ENCODE results near the gene SLC18B1.
"Not testable (repeated sequence)": the region's sequence is repeated elsewhere in the genome, so short reads cannot be mapped to it uniquely, and the experiment has no call there.

Gene SLC18B1

GRCh38 chr6:132798869-132799538 lies 567 bp upstream of the SLC18B1 start:
- DNase-seq: no peak

GRCh38 chr6:132795461-132795860 lies 3.0 kb downstream of the SLC18B1 start:
- no peak for DNase-seq

GRCh38 chr6:132792510-132792909 lies 5.9 kb downstream of the SLC18B1 start:
- no peak for DNase-seq

DNA sequence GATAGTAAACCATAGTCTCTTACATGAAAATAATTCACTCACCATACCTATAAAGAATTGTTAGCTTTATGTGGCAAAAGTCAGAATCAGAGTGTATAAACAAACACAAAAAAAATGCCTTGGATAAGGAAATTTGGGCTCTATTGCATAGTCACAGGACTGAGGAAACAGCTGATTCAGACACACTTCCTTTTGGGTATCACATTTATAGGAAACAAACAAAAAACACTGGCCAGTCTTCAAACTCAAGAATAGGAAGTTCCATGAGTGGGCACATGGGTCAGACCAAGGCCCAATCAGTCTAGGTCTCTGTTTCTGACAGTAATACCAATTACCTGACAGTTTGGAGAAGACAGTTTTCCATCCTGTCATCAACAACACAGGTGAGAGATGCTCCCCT lies 8.0 kb downstream of the SLC18B1 start:
- no peak for DNase-seq

DNA sequence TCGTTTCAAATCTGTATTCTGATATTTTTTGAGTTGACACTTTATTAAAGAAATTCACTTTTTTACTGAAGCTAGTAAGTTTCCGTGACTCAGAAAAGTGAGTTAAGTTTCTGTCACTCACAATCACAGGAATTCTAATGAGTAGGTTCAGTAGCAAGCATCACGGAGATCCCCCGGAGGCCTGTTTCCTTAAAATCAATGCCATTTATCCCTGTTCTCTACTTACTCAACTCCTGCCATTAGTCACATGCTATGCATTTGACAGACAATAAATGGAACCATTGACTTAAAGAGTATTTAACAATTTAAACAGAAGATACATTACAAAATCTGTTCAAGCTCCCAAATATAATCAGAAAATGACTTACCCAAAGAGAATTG lies 9.1 kb downstream of the SLC18B1 start:
- DNase-seq: no peak

DNA sequence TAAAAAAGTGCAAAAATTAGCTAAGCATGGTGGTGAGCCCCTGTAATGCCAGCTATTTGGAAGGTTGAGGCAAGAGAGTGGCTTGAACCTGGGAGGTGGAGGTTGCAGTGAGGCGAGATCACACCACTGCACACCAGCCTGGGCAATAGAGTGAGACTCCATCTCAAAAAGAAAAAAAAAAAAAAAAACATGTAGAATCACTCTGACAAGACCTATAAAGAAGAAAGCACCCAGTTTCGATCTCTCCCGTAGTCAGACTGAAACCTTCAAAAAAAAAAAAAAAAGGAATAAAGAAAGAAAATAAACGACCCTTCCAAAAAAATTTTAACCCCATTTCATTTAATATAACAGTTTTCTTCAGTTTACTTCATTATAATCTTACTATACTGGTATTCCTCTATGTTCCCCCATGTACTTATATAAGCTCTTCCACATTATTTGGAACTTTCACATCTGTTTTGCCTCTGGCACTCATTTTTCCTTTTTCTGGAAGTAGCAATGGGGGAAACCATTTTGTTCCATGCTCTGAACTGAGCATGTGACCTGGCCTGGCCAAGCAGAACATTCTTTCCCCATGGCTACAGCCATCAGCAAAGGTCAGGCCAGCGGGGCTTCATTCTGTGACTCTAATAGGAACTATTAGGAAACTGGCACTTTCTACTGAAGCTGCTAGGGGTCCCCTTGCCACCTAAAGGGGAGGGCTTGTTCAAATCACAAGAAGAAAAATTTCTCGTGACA lies 9.6 kb downstream of the SLC18B1 start:
- DNase-seq: no peak

- no peak for DNase-seq
These were observed 12.5 kb downstream of the SLC18B1 start for GRCh38 chr6:132785936-132786335.

DNA sequence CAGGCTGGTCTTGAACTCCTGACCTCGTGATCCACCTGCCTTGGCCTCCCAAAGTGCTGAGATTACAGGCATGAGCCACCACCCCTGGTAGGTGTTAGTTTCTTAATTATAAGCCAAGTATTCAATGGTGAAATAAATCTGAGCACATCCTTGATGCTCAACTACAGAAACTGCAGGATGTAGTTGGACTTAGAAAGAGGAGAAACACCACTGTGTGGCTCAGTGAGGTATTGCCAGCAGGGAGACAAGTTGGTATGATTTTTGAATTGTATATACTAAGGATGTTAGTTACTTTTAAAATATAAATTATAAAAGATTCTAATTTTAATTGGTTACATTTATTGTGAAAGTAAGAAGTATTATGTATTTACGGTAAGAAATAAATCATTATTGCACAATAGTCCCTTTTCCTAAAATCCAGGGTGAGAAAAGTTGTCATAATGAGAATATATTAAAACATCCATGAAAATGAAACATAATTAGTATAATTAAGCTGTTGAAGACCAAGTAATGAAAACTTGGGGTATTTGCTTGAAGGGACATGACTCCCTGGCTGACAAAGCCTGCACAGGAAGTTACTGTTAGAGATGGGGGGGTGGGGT lies 17.6 kb downstream of the SLC18B1 start:
- DNase-seq: no peak

GRCh38 chr6:132777881-132778280 lies 20.6 kb downstream of the SLC18B1 start:
- not testable (repeated sequence) for DNase-seq

DNA sequence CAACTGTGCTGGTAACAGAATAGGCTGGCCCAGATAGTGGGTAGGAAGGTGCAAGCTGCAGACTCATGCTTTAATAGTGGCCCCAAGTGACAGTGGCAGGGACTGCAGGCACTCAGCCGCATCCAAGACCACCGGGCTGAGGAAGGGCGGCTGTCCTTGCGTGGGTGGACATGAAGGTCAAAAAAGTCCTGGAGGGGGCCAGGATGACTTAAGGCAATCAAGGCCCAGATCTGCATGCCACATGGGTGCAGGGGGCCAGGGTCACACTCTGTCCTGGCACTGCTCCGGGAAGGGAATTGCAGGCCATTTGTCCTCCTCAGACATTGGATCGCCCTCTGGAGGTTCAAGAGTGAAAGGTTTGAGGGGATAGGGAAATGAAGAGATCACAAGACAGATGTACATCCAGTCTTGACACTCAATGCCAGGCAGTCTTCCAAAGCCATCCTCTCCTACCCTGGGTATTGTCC lies 30.4 kb downstream of the SLC18B1 start:
- DNase-seq: no peak

GRCh38 chr6:132765560-132765959 lies 32.9 kb downstream of the SLC18B1 start:
- DNase-seq: no peak

GRCh38 chr6:132764370-132764769 lies 34.1 kb downstream of the SLC18B1 start:
- no peak for DNase-seq

- no peak for DNase-seq
These were observed 35.2 kb downstream of the SLC18B1 start for GRCh38 chr6:132763269-132763668.

GRCh38 chr6:132760256-132760655 lies 38.2 kb downstream of the SLC18B1 start:
- DNase-seq: no peak

- DNase-seq: no peak
These were observed 39.7 kb downstream of the SLC18B1 start for GRCh38 chr6:132758689-132759088.

DNA sequence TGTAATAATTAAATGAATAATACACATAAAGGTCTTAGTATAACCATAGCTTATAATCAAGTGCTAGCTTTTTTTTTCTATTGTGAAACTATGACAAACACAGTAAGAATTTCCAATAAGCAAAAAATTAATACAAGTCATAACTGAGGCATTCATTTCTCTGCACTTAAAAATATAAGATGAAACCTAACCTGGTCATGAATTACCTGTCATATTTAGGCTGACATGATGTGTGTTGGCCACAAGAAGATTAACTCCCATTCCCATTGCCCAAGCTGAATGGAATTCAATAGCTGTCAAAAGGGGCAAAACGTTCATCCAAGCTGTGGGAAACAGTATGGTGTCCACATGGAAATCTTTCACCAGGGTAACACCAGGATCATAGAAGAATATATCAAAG lies 46.2 kb downstream of the SLC18B1 start:
- no peak for DNase-seq

GRCh38 chr6:132751828-132752227 lies 46.6 kb downstream of the SLC18B1 start:
- DNase-seq: no peak

GRCh38 chr6:132751306-132751705 lies 47.1 kb downstream of the SLC18B1 start:
- DNase-seq: no peak

GRCh38 chr6:132750455-132751248 lies 47.8 kb downstream of the SLC18B1 start:
- no peak for DNase-seq

DNA sequence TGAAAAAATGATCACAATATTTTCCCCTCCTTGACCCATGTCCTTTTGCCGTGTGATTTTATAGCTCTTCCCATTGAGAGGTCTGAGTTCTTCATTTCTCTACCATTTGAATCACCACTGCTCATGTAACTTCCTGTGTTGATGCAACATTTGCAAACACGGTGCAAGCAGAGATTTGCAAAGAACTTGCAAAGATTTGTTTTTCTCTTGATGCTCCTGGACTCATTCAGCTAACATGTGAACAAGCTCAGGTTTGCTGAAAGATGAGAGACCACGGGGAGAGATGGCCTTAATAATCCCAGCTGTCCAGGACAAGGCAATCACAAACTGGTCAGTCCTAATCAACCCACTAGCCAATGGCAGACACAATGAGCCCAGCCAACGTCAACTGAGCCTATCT lies 49.3 kb downstream of the SLC18B1 start:
- DNase-seq: no peak

- no peak for DNase-seq
These were observed 50.0 kb downstream of the SLC18B1 start for GRCh38 chr6:132748446-132748845.

GRCh38 chr6:132746048-132746447 lies 52.4 kb downstream of the SLC18B1 start:
- DNase-seq: no peak

- DNase-seq: no peak
These were observed 55.9 kb downstream of the SLC18B1 start for GRCh38 chr6:132742495-132742894.
